ENCODE measurements around the gene TMEM212.

DNA sequence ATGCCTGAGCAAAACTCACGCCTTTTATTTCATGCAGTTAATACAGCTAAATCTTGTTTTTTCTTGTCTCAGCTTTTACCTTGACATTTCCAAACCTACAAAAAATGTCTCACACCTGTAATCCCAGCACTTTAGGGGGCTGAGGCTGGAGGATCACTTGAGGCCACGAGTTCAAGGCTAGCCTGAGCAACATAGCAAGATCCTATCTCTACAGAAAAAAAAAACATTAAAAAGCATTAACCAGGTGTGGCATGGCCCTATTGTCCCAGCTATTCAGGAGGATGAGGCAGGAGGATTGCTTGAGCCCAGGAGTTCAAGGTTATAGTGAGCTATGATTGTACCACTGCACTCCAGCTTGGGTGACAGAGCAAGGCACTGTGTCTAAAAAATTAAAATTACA lies 3.9 kb upstream of the TMEM212 start:
- TF ChIP-seq, protein P1, sequence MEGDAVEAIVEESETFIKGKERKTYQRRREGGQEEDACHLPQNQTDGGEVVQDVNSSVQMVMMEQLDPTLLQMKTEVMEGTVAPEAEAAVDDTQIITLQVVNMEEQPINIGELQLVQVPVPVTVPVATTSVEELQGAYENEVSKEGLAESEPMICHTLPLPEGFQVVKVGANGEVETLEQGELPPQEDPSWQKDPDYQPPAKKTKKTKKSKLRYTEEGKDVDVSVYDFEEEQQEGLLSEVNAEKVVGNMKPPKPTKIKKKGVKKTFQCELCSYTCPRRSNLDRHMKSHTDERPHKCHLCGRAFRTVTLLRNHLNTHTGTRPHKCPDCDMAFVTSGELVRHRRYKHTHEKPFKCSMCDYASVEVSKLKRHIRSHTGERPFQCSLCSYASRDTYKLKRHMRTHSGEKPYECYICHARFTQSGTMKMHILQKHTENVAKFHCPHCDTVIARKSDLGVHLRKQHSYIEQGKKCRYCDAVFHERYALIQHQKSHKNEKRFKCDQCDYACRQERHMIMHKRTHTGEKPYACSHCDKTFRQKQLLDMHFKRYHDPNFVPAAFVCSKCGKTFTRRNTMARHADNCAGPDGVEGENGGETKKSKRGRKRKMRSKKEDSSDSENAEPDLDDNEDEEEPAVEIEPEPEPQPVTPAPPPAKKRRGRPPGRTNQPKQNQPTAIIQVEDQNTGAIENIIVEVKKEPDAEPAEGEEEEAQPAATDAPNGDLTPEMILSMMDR (IDR thresholded peaks at IDR 0.05) = no peak
- TF ChIP-seq POLR2A (IDR thresholded peaks at IDR 0.05) = no peak

All from right lobe of liver (tissue), 4 donors.